Upper lobe of left lung (tissue), 4 donors: ENCODE data around the gene PRKG1.

Experiments
- CTCF ChIP-seq, 6 experiments: fragments of 450-650 bp in 4 of 6; fragments of 200-600 bp in 2 of 6; sonication (generic) in 2 of 6; IDR thresholded peaks; one replicate each; pipeline ENCODE4 v1.5.1; 2016 to 2019; ENCODE audit warnings: antibody characterized with exemption in 6 of 6
- POLR2A ChIP-seq, 4 donors: fragments of 450-650 bp; IDR thresholded peaks; one replicate each; pipeline ENCODE4 v1.5.1; 2016 to 2017; ENCODE audit warnings: antibody characterized with exemption in 4 of 4, mild to moderate bottlenecking in 2 of 4
- POLR2AphosphoS5 ChIP-seq, 2 donors: sonication (generic); formaldehyde crosslinking; IDR thresholded peaks; one replicate each; pipeline ENCODE4 v1.5.1; 2017; ENCODE audit warnings: antibody characterized with exemption in 2 of 2

- TF ChIP-seq CTCF (IDR thresholded peaks at IDR 0.05) = no peak
- no peak for TF ChIP-seq POLR2A (IDR thresholded peaks at IDR 0.05)
- no peak for TF ChIP-seq POLR2AphosphoS5 (IDR thresholded peaks at IDR 0.05)
Measured at GRCh38 chr10:51498424-51498823, 424.1 kb downstream of the PRKG1 start.
